AG09309 (cell line): ENCODE results near the gene ARFGEF2.

Experiments used
- DNase-seq: peaks from one replicate; pipeline ENCODE4 v3.0.0-alpha.2; 2010; ENCODE audit warnings: low read depth
- H3K4me3 ChIP-seq: 2 replicates; pipeline ENCODE4 v1.5.1; 2011; ENCODE audit warnings: mild to moderate bottlenecking, low read depth, low read length, moderate library complexity; ENCODE audit not compliant: control insufficient read depth
- TF ChIP-seq, protein P1 (sequence below): IDR thresholded peaks from 2 replicates; pipeline ENCODE4 v1.5.1; 2011; ENCODE audit warnings: mild to moderate bottlenecking, low read depth, low read length, inconsistent platforms; ENCODE audit not compliant: insufficient read depth, control insufficient read depth; ENCODE audit errors: missing control alignments

ARFGEF2 gene

DNA sequence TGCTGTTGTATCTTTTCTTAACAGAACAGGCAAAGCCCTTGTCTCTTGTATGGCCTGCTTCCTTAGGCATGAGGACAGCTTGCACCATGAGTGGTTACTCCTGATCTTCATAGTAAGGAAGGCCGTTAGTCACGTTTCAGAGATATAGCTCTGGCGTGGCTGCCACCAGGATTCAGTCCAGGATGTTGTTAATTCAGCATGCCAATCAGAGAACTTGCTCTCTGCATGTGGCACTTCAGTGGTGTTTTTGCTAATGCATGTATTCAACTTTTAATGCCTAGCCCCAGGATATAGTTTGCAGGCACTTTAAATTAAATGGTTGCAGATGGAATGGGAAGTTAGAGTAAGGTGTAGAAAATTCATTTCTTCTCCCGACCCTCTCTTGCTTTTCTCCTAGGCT is 20.0 kb downstream of the ARFGEF2 start:
- DNase-seq: no peak
- no peak overlapping the region for H3K4me3 ChIP-seq
- TF ChIP-seq, protein P1, sequence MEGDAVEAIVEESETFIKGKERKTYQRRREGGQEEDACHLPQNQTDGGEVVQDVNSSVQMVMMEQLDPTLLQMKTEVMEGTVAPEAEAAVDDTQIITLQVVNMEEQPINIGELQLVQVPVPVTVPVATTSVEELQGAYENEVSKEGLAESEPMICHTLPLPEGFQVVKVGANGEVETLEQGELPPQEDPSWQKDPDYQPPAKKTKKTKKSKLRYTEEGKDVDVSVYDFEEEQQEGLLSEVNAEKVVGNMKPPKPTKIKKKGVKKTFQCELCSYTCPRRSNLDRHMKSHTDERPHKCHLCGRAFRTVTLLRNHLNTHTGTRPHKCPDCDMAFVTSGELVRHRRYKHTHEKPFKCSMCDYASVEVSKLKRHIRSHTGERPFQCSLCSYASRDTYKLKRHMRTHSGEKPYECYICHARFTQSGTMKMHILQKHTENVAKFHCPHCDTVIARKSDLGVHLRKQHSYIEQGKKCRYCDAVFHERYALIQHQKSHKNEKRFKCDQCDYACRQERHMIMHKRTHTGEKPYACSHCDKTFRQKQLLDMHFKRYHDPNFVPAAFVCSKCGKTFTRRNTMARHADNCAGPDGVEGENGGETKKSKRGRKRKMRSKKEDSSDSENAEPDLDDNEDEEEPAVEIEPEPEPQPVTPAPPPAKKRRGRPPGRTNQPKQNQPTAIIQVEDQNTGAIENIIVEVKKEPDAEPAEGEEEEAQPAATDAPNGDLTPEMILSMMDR: no peak

DNA sequence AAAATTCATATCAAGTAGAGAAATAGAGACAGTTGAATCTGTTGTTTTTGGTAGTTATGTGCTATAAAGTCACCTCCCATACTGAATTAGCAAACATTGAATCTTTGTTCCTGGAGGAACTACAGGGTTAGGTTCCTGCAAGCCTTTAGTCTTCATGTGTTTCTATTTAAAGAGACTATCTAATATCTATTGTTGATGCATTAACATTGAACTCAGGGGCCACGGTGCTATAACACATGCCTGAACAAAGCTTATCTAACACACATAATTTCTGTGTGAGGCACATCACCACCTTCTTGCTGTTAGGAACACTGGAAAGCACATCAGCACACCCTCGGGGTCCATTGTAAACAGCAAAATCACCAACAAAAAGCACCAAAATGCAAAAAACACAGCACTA is 21.2 kb downstream of the ARFGEF2 start:
- DNase-seq: no peak
- H3K4me3 ChIP-seq: no peak overlapping the region
- TF ChIP-seq, protein P1: no peak

DNA sequence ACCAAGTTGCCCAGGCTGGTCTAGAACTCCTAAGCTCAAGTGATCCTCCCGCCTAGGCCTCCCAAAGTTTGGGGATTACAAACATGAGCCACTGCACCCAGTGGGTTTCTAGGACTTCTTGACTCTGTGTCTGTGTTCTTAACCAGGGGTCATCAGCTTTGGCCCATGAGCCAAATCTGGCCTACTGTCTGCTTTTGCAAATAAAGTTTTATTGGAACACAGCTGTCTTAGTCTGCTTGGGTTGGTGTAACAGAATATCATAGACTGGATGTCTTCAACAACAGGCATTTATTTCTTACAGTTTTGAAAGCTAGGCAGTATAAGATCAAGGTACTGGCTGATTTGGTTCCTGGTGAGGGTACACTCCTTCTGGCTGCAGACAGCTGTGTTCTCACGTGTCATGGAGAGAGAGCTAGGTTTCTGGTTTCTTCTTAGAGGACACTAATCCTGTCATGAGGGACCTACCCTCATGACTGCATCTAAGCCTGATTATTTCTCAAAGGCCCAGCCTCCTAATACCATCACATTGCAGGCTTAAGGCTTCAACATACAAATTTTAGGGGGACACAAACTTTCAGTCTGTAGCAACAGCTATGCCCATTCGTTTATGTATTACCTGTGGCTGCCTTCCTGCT is 23.3 kb downstream of the ARFGEF2 start:
- DNase-seq: no peak
- no peak overlapping the region for H3K4me3 ChIP-seq
- TF ChIP-seq, protein P1: no peak

DNA sequence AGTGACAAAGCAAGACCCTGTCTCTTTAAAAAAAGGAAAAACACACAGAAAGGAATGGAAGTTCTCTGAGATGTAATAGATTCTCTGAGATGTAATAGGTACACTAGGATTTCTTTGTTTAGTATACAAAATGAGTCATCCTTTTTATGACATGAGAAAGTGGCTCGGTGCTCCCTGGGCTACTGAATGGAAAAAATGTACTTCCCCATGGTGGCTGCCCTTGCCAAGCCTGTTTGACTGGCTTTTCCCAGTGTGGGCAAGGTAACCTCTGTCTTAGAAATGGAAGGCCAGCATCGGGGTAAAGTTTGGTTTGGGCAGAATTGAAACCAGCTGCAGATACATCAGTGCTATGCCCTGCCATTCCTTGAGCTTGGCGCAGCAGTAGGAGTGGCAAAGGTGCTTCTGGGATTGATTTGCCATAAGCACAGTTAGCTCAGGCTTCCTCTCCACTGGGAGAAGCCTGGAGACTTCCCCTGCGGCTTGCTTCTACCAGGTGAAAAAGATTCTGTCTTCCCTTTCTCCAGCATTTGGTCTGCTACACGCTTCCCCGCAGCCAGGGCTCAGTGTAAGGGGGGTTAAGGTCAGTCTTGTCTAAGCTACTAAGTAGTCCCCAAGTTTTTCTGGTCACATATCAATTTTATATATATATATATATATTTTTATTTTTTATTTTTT is 24.5 kb downstream of the ARFGEF2 start:
- H3K4me3 ChIP-seq: no peak overlapping the region
- DNase-seq: no peak
- TF ChIP-seq, protein P1: no peak

DNA sequence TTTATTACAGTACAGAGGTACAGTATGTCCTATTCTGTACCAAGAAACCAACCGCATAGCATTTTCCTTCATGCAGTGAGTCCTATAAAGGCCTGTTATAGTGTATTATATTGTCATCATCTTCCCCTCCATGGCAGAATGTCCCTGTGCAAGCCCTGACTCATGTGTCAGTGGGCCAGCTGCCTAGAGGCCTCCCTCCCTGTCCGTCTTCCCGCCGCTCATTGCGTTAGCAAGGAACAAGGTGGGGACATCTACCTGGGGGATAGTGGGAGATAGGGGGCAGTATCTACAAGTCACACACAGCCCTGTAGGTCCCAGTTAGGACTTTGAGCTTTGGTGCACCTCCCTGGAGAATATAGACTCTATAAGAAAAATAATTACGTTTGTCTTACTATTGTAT is 27.1 kb downstream of the ARFGEF2 start:
- no peak overlapping the region for H3K4me3 ChIP-seq

DNA sequence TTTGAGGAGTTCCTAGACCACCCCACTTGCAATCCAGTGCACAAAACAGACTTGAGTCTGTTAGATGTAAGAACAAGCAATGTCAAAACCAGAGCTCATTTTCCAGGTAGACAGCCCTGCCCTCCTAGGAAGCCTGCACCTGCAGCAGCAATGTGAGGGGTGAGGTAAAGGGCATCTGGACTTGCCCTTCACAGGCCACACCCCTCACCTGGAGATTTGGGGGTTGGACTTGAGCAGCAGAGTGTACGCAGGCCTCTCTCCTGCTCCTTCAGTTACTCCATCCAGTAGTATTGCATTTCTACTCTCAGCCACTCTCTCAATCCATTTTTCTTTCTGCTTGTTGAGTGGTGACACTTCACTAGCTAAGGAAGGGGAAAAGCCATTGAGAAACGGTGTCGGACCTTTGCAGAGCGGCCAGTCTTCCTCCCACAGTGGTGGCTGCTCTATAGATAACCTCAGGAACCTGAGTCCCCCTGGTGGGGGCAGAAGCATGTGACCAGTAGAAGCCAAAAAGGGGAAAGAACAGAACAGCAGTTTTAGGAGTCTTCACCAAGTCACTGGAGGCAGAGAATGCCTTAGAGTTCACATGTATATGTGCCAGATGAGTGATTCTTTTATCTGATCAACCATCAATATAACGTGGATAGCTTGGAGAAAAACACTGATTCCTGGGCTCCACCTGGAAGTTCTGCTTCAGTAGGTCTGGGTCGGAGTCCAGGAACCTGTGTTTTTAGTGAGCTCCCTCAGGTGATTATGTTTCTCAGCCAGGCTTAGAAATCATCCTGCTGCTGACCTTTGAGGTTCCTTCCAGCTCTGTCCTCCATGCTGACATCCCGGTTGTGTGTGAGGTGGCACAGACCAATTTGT is 28.0 kb downstream of the ARFGEF2 start:
- H3K4me3 ChIP-seq: no peak overlapping the region
- no peak for DNase-seq
- TF ChIP-seq, protein P1: peak; percentile 9

More for the DNA sequence above, 27.1 kb downstream of the ARFGEF2 start:
- no peak for DNase-seq
- TF ChIP-seq, protein P1: no peak
